Measurements from ENCODE around the gene VDR.

DNA sequence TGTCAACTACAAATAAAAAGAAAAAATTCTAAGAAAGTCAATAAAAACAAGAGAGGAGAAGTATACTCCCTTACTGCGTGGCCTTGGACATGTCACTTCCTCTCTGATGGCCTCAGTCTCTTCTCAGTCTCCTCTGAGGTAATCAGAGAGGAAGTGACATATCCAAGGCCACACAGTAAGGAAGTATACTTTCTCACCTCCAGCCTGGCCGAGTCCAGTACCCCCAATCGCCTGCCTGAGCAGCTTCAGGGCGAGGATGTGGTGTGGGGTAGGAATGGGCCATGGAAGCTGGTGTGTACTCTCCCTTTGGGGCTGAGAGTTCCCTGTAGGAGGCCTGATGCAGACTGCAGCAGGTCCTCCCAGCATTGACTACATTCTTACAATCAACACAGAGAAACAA, 15.8 kb downstream of the VDR start:
- TF ChIP-seq, protein P1, sequence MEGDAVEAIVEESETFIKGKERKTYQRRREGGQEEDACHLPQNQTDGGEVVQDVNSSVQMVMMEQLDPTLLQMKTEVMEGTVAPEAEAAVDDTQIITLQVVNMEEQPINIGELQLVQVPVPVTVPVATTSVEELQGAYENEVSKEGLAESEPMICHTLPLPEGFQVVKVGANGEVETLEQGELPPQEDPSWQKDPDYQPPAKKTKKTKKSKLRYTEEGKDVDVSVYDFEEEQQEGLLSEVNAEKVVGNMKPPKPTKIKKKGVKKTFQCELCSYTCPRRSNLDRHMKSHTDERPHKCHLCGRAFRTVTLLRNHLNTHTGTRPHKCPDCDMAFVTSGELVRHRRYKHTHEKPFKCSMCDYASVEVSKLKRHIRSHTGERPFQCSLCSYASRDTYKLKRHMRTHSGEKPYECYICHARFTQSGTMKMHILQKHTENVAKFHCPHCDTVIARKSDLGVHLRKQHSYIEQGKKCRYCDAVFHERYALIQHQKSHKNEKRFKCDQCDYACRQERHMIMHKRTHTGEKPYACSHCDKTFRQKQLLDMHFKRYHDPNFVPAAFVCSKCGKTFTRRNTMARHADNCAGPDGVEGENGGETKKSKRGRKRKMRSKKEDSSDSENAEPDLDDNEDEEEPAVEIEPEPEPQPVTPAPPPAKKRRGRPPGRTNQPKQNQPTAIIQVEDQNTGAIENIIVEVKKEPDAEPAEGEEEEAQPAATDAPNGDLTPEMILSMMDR (IDR thresholded peaks at IDR 0.05; ENCODE audit: poor library complexity): no peak
- TF ChIP-seq EZH2 (IDR thresholded peaks at IDR 0.05; ENCODE audit: borderline replicate concordance) (no peak), EZH2phosphoT487 (IDR thresholded peaks at IDR 0.05; ENCODE audit: low read depth, severe bottlenecking, unreplicated experiment) (no peak)
